ENCODE data around the gene SLC27A3.

- TF ChIP-seq POLR2AphosphoS5 (IDR thresholded peaks at IDR 0.05) (no peak), CTCF (IDR thresholded peaks at IDR 0.05) (no peak), POLR2A (IDR thresholded peaks at IDR 0.05) (no peak)
Measured at GRCh38 chr1:153793261-153793972, 18.2 kb downstream of the SLC27A3 start.

All from gastroesophageal sphincter (tissue), 3 donors.